Psoas muscle (tissue), 8 donors: ENCODE results near the gene IGSF11. TPM values are rescaled to one million over a fixed set of nuclear protein-coding genes. Genes with fewer than 3 reads are reported as not detected.

Source experiments
- ATAC-seq, 4 donors: fragments of 200-7000 bp; cut with Tn5 transposase; one replicate each; pipeline ENCODE4 v1.9.1; 2020; ENCODE audit warnings: moderate library complexity in 3 of 4, mild to moderate bottlenecking in 2 of 4
- DNase-seq, 2 donors: peaks; one replicate each; pipeline ENCODE4 v3.0.0-alpha.2; 2020
- H3K27ac ChIP-seq: fragments of 200-600 bp; one replicate; pipeline ENCODE4 v1.8.0; 2022
- H3K27me3 ChIP-seq, 3 donors: fragments of 200-600 bp in 1 of 3; one replicate each; pipeline versions ENCODE4 v1.6.1 to v1.8.0; 2013 to 2022; ENCODE audit warnings: low read length in 2 of 3, mild to moderate bottlenecking in 2 of 3, moderate library complexity in 1 of 3; ENCODE audit not compliant: insufficient read depth in 3 of 3
- H3K36me3 ChIP-seq, 2 donors: fragments of 200-600 bp in 1 of 2; one replicate each; pipeline versions ENCODE4 v1.6.1 to v1.8.0; 2013 to 2022; ENCODE audit warnings: low read depth in 1 of 2, mild to moderate bottlenecking in 1 of 2, moderate library complexity in 1 of 2; ENCODE audit not compliant: insufficient read depth in 1 of 2
- H3K4me1 ChIP-seq: fragments of 200-600 bp; one replicate; pipeline ENCODE4 v1.8.0; 2022
- H3K4me3 ChIP-seq: fragments of 200-600 bp; one replicate; pipeline ENCODE4 v1.8.0; 2022; ENCODE audit warnings: mild to moderate bottlenecking
- H3K9me3 ChIP-seq: fragments of 200-600 bp; one replicate; pipeline ENCODE4 v1.8.0; 2022
- CTCF ChIP-seq: fragments of 200-600 bp; IDR thresholded peaks from one replicate; pipeline ENCODE4 v1.8.0; 2022; ENCODE audit warnings: antibody characterized with exemption
- WGBS, 3 donors: extraction: QIAGEN DNeasy Blood & Tissue Kit; methylation state at CpG; one replicate each; pipeline versions ENCODE4 v1.1.6 to v1.1.7; 2013; 5-methylcytosine and 5-hydroxymethylcytosine counted together
- intact Hi-C, 2 donors: fragments of 100-400 bp; cut with DNase I; formaldehyde crosslinking; loops; one replicate each; pipeline versions ENCODE4 v1.11.0 to v1.14.2; 2022
- polyA plus RNA-seq, 3 donors: library from polyadenylated mRNA; stranded (reverse); fragments of 200-250 nt; gene quantifications; one replicate each; pipeline ENCODE4 v1.2.3, GENCODE V29; 2013
- total RNA-seq, 4 donors: library from RNA; stranded (reverse); fragmentation: NEBNext Ultra II Directional in 2 of 4; extraction: Animal tissue kit (Norgen Biotek cat#: 25700) in 2 of 4; gene quantifications; one replicate each; pipeline versions ENCODE4 v1.2.1 to v1.2.4, GENCODE V29; 2021 to 2023
- donor health status: healthy with polysubstance abuse.
- donor health status: DM: no; HTN: no; CAD: no; lungs with moderate emphysema.
- donor health status: Bipolar disorder and iron deficiency.
- donor health status: healthy.
- donor health status: DM: yes; HTN: yes; CAD: no.
- donor health status: DM: no; HTN: no; CAD: no.
- donor health status: DM: no; HTN: no; CAD: no.
- donor health status: DM: yes; HTN: yes; CAD: no.

Gene IGSF11
- total and polyA plus RNA-seq, 7 donors: 0.23 to 8.5 (median 4.3) TPM

DNA sequence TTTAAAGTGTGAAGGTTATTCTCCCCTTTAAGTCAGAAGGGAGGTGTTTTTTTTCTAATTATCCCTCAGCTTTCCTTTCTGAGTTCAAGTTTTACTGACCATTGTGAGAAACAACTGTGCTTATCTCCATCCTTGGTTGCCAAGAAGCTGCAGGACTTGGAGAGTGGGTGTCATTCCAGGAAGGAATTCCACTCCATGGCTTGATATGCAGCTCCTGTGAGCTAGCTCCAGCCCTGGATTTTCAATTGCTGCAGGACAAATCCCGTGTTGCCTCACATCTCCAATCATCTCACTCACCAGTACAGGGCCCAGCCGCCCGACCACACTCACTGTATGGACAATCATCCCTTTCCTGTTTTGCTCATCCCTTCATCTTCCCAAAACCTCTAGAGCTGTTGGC is 122.5 kb downstream of the IGSF11 start:
- intact Hi-C loops: no loop called here
- Histone ChIP-seq H3K36me3 (no peaks in the 10 kb centered on the region), H3K27ac (no peak overlapping the region), H3K9me3 (no peaks in the 10 kb centered on the region), H3K27me3 (no peaks in the 10 kb centered on the region), H3K4me1 (no peaks in the 10 kb centered on the region), H3K4me3 (no peak overlapping the region)
- no peak for ATAC-seq
- TF ChIP-seq CTCF: no peak
- WGBS, 3 donors: 49 to 67% (median 60%) methylated on average over 3 of the region's 3 CpGs
- no peak for DNase-seq

DNA sequence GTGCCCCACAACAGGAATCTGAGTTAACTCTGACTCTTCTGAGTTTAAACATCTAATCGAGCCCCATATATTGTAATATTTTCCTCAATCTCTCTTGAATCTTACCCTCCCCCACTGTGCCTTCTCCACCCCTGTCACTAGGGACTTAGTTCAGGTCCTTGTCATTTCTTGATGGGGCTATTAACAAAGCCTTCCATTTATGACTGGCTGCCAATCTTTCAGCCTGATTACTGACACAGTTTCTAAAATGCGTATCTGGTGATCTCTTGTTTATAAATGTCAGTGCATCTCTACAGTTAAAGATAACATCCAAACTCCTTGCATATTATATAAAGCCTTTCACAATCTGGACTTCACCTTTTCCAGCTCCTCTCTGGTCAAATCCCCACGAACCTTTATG is 124.3 kb downstream of the IGSF11 start:
- ATAC-seq (no peak), DNase-seq (no peak)
- no peak for TF ChIP-seq CTCF
- H3K36me3 ChIP-seq: no peaks in the 10 kb centered on the region
- H3K9me3 ChIP-seq: no peaks in the 10 kb centered on the region
- H3K4me3 ChIP-seq: no peak overlapping the region
- H3K27me3 ChIP-seq: no peaks in the 10 kb centered on the region
- no peaks in the 10 kb centered on the region for H3K4me1 ChIP-seq
- WGBS, 3 donors: 74 to 81% (median 75%) methylated on average over 3 of the region's 3 CpGs
- no peak overlapping the region for H3K27ac ChIP-seq
- intact Hi-C loops: no loop called here

DNA sequence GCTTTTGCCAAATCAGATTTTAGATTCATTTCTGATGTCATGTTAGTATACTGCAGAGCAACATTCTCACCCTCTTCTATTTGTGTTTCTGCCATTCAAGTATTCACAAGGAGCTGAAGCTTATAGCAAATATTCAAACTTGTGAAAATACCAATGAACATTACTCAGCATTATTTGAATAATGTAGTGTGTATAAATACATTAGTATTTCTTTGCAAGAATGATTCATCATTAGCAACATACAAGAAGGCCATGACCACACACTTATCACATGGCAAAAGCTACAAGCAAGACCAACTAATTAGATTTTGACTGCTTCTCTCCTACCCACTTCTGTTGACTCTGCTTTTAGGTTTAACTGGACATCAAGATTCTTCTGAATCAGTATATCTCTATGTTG is 124.9 kb downstream of the IGSF11 start:
- intact Hi-C loops: no loop called here
- Histone ChIP-seq H3K4me3 (no peak overlapping the region), H3K9me3 (no peaks in the 10 kb centered on the region), H3K4me1 (no peaks in the 10 kb centered on the region), H3K27ac (no peak overlapping the region), H3K36me3 (no peaks in the 10 kb centered on the region), H3K27me3 (no peaks in the 10 kb centered on the region)
- no peak for TF ChIP-seq CTCF
- ATAC-seq (no peak), DNase-seq (no peak)

DNA sequence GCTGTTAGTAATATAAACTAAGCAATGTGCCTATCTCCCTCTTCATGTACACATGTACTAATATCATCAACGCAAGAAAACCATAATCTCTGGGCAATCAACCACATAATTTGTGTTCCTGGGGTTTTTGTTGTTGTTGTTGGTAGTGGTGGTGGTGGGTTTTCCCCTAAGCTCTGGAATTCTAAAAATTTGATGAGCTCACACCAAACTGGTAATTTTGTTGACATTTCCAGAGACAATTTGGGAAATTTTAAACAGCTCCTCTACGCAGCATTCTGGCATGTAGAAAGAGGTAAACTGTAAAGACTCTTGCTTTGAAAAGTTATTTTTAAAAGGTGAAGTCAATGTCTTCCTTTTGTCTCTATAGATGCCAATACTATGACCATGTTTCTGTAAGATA is 126.7 kb downstream of the IGSF11 start:
- Histone ChIP-seq H3K27ac (no peak overlapping the region), H3K36me3 (peaks cover 0 to under 1% of the 10 kb centered on the region in 2 donors), H3K4me1 (no peaks in the 10 kb centered on the region), H3K4me3 (no peak overlapping the region), H3K9me3 (no peaks in the 10 kb centered on the region), H3K27me3 (no peaks in the 10 kb centered on the region)
- intact Hi-C loops: no loop called here
- ATAC-seq: no peak
- DNase-seq: no peak
- TF ChIP-seq CTCF: no peak
- WGBS, 3 donors: 71 to 78% (median 77%) methylated on average over 2 of the region's 2 CpGs

GRCh38 chr3:118900737-118901525 is 133.7 kb downstream of the IGSF11 start:
- no peaks in the 10 kb centered on the region for H3K4me1 ChIP-seq
- TF ChIP-seq CTCF: no peak
- DNase-seq (no peak), ATAC-seq (no peak)
- no peaks in the 10 kb centered on the region for H3K9me3 ChIP-seq
- H3K4me3 ChIP-seq: no peak overlapping the region
- peaks cover 0 to 12% of the 10 kb centered on the region in 2 donors for H3K36me3 ChIP-seq
- intact Hi-C loops: no loop called here
- 46 to 71% (median 64%) methylated on average over 4 of the region's 4 CpGs for WGBS, 3 donors
- H3K27ac ChIP-seq: no peak overlapping the region
- H3K27me3 ChIP-seq: no peaks in the 10 kb centered on the region
